ENCODE results near the gene GCFC2. TPM values are rescaled to one million over a fixed set of nuclear protein-coding genes. Genes with fewer than 3 reads are reported as not detected.
A peak's percentile ranks its signal among the peaks of the same experiment; 100 is the strongest.

Gene GCFC2
- total RNA-seq, 1 donor from 2014 or later = 12.3 TPM

- peak overlapping the region; percentile 34 for H3K27ac Mint-ChIP-seq (ENCODE audit: unreplicated experiment)
Observed at GRCh38 chr2:75667884-75668283, 42.8 kb downstream of the GCFC2 start.

GRCh38 chr2:75666911-75667310 is 43.8 kb downstream of the GCFC2 start:
- Mint-ChIP-seq H3K27me3 (ENCODE audit: low read depth, unreplicated experiment) (no peaks in the 10 kb centered on the region), H3K27ac (ENCODE audit: unreplicated experiment) (no peak overlapping the region), H3K36me3 (ENCODE audit: low read depth, unreplicated experiment) (no peaks in the 10 kb centered on the region), H3K4me1 (ENCODE audit: low read depth, unreplicated experiment) (peaks cover 3% of the 10 kb centered on the region), H3K9me3 (ENCODE audit: unreplicated experiment) (no peaks in the 10 kb centered on the region), H3K4me3 (ENCODE audit: unreplicated experiment) (no peak overlapping the region)
- Histone ChIP-seq H3K9ac (ENCODE audit: low read length) (no peak overlapping the region), H2AFZ (ENCODE audit: low read depth, low read length) (no peak overlapping the region), H3K9me3 (ENCODE audit: insufficient read depth, low read depth, low read length) (no peaks in the 10 kb centered on the region), H3K27ac (ENCODE audit: low read depth, low read length) (no peak overlapping the region), H3K79me2 (ENCODE audit: insufficient read depth, low read length) (no peaks in the 10 kb centered on the region), H3K4me1 (ENCODE audit: insufficient read depth, low read length) (no peaks in the 10 kb centered on the region), H3K4me2 (ENCODE audit: low read length) (no peak overlapping the region), H3K4me3 (ENCODE audit: insufficient read depth, low read depth, low read length) (no peak overlapping the region), H3K27me3 (ENCODE audit: insufficient read depth, low read length) (no peaks in the 10 kb centered on the region), H3K36me3 (ENCODE audit: insufficient read depth, low read length) (peaks cover 11% of the 10 kb centered on the region), H4K20me1 (ENCODE audit: insufficient read depth, low read length) (no peaks in the 10 kb centered on the region)
- TF ChIP-seq, protein P1, sequence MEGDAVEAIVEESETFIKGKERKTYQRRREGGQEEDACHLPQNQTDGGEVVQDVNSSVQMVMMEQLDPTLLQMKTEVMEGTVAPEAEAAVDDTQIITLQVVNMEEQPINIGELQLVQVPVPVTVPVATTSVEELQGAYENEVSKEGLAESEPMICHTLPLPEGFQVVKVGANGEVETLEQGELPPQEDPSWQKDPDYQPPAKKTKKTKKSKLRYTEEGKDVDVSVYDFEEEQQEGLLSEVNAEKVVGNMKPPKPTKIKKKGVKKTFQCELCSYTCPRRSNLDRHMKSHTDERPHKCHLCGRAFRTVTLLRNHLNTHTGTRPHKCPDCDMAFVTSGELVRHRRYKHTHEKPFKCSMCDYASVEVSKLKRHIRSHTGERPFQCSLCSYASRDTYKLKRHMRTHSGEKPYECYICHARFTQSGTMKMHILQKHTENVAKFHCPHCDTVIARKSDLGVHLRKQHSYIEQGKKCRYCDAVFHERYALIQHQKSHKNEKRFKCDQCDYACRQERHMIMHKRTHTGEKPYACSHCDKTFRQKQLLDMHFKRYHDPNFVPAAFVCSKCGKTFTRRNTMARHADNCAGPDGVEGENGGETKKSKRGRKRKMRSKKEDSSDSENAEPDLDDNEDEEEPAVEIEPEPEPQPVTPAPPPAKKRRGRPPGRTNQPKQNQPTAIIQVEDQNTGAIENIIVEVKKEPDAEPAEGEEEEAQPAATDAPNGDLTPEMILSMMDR (IDR thresholded peaks at IDR 0.05; ENCODE audit: insufficient read depth, low read depth, low read length) = no peak
- TF ChIP-seq EZH2 (IDR thresholded peaks at IDR 0.05; ENCODE audit: insufficient read depth, low read length) = no peak
- FAIRE-seq (no peak), DNase-seq (ENCODE audit: low read depth) (no peak)

More at GRCh38 chr2:75667884-75668283, 42.8 kb downstream of the GCFC2 start:
- Histone ChIP-seq H2AFZ (ENCODE audit: low read depth, low read length) (no peak overlapping the region), H3K36me3 (ENCODE audit: insufficient read depth, low read length) (peaks cover 11% of the 10 kb centered on the region), H3K9ac (ENCODE audit: low read length) (no peak overlapping the region), H3K79me2 (ENCODE audit: insufficient read depth, low read length) (no peaks in the 10 kb centered on the region), H3K4me3 (ENCODE audit: insufficient read depth, low read depth, low read length) (no peak overlapping the region), H3K4me2 (ENCODE audit: low read length) (no peak overlapping the region), H4K20me1 (ENCODE audit: insufficient read depth, low read length) (no peaks in the 10 kb centered on the region), H3K9me3 (ENCODE audit: insufficient read depth, low read depth, low read length) (no peaks in the 10 kb centered on the region), H3K4me1 (ENCODE audit: insufficient read depth, low read length) (no peaks in the 10 kb centered on the region), H3K27ac (ENCODE audit: low read depth, low read length) (no peak overlapping the region), H3K27me3 (ENCODE audit: insufficient read depth, low read length) (no peaks in the 10 kb centered on the region)
- FAIRE-seq (no peak), DNase-seq (ENCODE audit: low read depth) (no peak)
- Mint-ChIP-seq H3K4me3 (ENCODE audit: unreplicated experiment) (no peak overlapping the region), H3K36me3 (ENCODE audit: low read depth, unreplicated experiment) (no peaks in the 10 kb centered on the region), H3K27me3 (ENCODE audit: low read depth, unreplicated experiment) (no peaks in the 10 kb centered on the region), H3K4me1 (ENCODE audit: low read depth, unreplicated experiment) (peaks cover 3% of the 10 kb centered on the region), H3K9me3 (ENCODE audit: unreplicated experiment) (no peaks in the 10 kb centered on the region)
- no peak for TF ChIP-seq EZH2 (IDR thresholded peaks at IDR 0.05; ENCODE audit: insufficient read depth, low read length)
- TF ChIP-seq, protein P1 (IDR thresholded peaks at IDR 0.05; ENCODE audit: insufficient read depth, low read depth, low read length) = no peak

DNA sequence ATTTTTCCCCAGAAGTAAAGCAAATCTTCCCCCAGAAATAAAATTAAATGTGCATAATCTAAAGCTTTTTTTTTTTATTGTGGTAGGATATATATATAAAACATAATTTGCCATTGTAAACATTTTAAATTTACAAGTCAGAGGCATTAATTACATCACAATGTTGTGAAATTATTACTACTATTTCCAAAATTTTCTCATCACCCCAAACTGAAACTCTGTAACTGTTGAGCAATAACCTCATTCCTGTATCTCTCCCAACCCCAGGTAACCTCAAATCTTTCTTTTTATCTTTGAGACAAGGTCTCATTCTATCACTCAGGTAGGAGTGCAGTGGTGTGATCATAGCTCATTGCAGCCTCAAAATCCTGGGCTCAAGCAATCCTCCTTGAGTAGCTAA is 52.9 kb downstream of the GCFC2 start:
- Histone ChIP-seq H3K79me2 (ENCODE audit: insufficient read depth, low read length) (peaks cover 18% of the 10 kb centered on the region), H3K27ac (ENCODE audit: low read depth, low read length) (no peak overlapping the region), H3K36me3 (ENCODE audit: insufficient read depth, low read length) (peaks cover 27% of the 10 kb centered on the region), H3K9ac (ENCODE audit: low read length) (no peak overlapping the region), H3K4me3 (ENCODE audit: insufficient read depth, low read depth, low read length) (no peak overlapping the region), H3K9me3 (ENCODE audit: insufficient read depth, low read depth, low read length) (no peaks in the 10 kb centered on the region), H3K27me3 (ENCODE audit: insufficient read depth, low read length) (no peaks in the 10 kb centered on the region), H2AFZ (ENCODE audit: low read depth, low read length) (no peak overlapping the region), H3K4me1 (ENCODE audit: insufficient read depth, low read length) (no peaks in the 10 kb centered on the region), H4K20me1 (ENCODE audit: insufficient read depth, low read length) (peaks cover 4% of the 10 kb centered on the region), H3K4me2 (ENCODE audit: low read length) (no peak overlapping the region)
- H3K36me3 Mint-ChIP-seq (ENCODE audit: low read depth, unreplicated experiment) = peaks cover 24% of the 10 kb centered on the region
- no peaks in the 10 kb centered on the region for H3K27me3 Mint-ChIP-seq (ENCODE audit: low read depth, unreplicated experiment)
- no peak overlapping the region for H3K27ac Mint-ChIP-seq (ENCODE audit: unreplicated experiment)
- peaks cover 4% of the 10 kb centered on the region for H3K4me1 Mint-ChIP-seq (ENCODE audit: low read depth, unreplicated experiment)
- FAIRE-seq (no peak), DNase-seq (ENCODE audit: low read depth) (no peak)
- no peaks in the 10 kb centered on the region for H3K9me3 Mint-ChIP-seq (ENCODE audit: unreplicated experiment)
- H3K4me3 Mint-ChIP-seq (ENCODE audit: unreplicated experiment) = no peak overlapping the region
- TF ChIP-seq EZH2 (IDR thresholded peaks at IDR 0.05; ENCODE audit: insufficient read depth, low read length) = no peak
- TF ChIP-seq, protein P1 (IDR thresholded peaks at IDR 0.05; ENCODE audit: insufficient read depth, low read depth, low read length) = no peak

All from astrocyte (in vitro differentiated cells and primary cell).